Lower leg skin (tissue), 3 donors: Measurements from ENCODE around the gene C10orf120.

Source experiments
- CTCF ChIP-seq, 3 donors: fragments of 450-650 bp; IDR thresholded peaks; one replicate each; pipeline ENCODE4 v1.5.1; 2016; ENCODE audit warnings: antibody characterized with exemption in 3 of 3, mild to moderate bottlenecking in 3 of 3, moderate library complexity in 2 of 3
- POLR2A ChIP-seq, 2 donors: fragments of 450-650 bp; IDR thresholded peaks; one replicate each; pipeline ENCODE4 v1.6.1; 2016 to 2017; ENCODE audit warnings: antibody characterized with exemption in 2 of 2, mild to moderate bottlenecking in 1 of 2, moderate library complexity in 1 of 2

GRCh38 chr10:122702275-122702674 is 2.6 kb upstream of the C10orf120 start:
- TF ChIP-seq POLR2A (IDR thresholded peaks at IDR 0.05) (no peak), CTCF (IDR thresholded peaks at IDR 0.05) (no peak)
